ENCODE data around the gene ASXL2.
"Not testable (repeated sequence)": the region's sequence is repeated elsewhere in the genome, so short reads cannot be mapped to it uniquely, and the experiment has no call there.

Gene ASXL2

DNA sequence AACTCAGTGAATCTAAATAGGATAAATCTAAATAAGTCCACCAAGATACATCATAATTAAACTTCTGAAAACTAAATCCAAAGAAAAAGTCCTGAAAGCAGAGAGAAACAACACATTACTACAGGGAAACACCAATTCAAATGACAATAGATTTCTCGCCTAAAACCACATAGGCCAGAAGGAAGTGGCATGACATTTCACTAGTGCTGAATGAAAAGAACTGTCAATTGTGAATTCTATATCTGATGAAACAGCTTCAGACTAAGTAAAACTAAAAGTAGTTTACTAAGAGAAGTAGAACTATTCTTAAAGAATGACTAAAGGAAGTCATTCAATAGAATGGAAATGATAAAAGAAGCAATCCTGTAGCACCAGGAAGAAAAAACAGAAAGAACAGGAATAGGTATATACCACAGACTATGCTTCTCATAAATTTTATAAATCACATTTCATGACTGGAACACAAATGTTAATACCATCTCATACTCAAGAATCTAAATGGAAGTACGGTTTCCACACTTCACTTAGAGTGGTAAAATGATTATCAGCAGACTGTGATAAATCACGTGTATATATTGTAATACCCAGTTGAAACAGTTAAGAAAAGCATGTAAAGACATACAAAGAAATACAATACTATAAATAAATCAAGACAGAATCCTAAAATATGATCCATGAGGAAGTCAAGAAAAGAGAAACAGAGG lies 46.4 kb downstream of the ASXL2 start:
- DNase-seq = no peak

DNA sequence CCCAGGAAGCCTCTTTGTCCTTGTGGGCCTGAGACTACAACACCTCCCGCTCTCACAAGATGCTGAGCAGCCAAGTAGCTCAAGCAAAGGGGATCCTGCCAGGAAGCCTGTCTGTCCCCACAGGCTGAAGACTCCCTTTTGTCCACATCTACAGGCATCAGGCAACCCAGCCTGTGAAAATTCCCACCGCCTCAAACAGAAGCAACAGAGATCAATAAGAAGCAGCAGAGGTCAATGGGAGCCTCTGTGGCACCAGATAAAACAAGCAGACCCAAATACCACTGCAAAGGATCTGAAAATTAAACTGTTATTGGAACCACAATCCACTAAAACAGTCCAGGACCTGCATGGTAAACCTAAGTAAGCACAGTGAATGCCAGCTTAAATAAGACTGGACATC lies 48.5 kb downstream of the ASXL2 start:
- no peak for DNase-seq

DNA sequence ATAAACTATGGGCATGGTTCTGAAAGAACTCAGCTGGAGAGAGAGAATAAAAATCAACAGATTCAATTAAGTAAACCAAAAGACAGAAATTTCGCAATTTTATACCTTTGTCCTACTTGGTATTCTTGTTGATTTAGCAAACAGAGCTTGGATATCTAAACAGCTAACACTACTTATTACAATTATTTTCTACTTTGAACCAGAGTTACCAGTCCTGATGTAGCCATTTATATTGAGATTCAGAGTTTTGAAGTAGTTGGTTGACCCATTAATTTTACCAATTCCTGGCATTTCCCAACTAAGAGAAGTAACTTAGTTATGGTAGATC lies 48.9 kb downstream of the ASXL2 start:
- DNase-seq = no peak

DNA sequence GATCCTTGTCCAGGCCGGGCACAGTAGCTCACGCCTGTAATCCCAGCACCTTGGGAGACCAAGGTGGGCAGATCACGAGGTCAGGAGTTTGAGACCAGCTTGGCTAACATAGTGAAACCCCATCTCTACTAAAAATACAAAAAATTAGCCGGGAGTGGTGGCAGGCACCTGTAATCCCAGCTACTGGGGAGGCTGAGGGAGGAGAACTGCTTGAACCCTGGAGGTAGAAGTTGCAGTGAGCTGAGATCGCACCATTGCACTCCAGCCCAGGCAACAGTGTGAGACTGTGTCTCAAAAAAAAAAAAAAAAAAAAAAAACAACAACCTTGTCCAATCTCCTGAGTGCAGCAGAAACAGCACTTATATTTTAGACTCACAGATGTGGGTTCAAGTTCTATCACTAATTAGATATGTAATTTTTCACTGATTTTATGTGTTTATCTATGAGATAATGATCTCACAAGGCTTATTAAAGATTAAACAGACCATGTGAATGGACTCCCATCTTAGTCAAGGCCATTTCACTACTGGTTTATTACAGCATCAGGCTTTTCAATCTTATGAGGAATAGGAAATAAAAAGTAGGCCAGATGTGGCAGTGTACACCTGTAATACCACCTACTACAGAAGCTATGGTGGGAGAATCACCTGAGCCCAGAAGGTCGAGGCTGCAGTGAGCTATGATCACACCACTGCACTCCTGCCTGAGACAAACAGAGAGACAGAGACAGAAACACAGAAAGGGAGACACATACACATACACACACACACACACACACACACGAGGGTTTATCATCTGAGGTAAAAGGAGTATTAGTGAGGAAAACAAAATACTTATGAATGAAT lies 49.5 kb downstream of the ASXL2 start:
- not testable (repeated sequence) for DNase-seq

DNA sequence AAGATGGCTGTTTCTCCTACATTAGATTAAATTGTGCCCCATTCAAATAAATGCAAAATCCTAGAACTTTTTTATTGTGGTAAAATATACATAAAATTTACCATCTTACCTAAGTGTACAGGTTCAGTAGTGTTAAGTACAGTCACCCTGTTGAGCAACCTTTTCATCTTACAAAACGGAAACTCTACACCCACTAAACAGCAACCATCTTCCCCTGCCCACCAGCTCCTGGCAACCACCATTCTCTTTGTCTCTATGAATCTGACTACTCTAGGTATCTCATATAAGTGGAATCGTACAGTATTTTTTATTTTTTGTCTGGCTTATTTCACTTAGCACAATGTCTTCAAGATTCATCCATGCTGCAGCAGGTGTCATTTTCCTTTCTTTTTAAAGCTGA lies 53.0 kb downstream of the ASXL2 start:
- DNase-seq = peak; percentile 3

DNA sequence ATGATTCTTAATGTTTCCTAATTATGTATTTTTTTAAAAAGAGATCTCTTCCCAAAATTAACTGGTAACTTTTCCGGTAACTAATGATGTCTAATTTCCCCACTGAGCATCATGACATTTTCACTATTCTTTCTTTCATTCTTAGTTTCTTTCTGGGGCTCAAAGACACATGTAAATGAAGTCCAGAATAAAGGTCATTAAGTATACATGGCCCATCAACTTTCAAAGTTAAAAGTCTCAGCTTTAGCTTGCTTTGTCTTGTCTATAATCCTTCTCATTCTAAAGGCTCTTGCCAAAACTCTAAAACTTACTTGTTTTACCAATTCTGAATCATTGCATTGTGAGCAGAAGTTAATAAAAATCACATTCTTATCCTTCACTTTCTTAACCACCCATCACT lies 53.6 kb downstream of the ASXL2 start:
- DNase-seq = no peak

DNA sequence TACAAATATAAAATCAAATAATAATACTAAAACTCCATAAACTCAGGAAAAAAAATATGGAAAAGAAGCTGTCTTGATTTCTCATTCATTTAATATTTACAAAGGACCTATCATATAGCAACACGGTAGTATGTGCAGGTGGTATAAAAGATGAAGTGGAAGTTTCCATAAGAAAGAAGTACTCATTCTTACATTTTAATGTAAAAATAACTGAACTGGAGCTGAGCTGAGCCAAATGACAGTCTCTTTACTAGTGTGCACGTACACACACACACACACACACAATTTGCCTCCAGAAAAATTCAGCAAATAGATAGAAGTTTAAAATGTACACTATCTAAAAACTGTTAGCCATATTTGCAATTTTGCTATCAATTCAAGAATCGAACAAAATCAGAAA lies 54.1 kb downstream of the ASXL2 start:
- DNase-seq = no peak

DNA sequence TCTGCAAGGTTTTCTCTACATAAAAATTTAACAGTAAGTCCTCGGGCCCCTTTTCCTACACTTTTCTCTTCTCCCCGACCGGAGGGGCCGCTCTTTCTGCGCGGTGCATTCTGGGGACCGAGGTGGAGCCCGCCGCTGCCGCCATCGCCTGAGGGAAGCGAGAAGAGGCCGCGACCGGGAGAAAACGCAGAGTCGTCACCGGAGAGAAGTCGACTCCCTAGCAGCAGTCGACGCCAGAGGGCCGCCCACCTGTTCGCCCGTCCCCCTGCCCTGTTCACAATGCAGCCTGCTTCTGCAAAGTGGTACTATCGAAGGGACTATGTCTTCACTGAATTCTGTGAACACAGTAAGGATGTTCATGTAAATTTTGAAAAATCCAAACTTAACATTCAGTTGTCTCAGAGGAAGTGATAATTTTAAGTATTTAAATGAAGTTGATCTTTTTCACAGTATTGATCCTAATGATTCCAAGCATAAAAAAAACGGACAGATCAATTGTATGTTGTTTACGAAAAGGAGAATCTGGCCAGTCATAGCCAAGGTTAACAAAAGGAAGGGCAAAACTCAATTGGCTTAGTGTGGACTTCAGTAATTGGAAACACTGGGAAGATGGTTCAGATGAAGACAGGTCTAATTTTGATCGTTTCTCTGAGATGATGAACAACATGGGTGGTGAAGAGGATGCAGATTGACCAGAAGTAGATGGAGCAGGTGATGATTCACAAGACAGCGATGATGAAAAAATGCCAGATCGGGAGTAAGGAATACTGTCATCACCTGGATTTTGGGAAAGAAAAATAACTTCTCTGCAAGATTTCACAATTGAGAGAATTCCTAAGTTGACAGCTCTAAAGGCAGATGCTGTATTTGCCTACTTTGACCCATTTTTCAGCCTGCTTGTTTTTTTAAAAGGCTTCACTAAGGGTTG lies 55.8 kb downstream of the ASXL2 start:
- peak; percentile 67 for DNase-seq

DNA sequence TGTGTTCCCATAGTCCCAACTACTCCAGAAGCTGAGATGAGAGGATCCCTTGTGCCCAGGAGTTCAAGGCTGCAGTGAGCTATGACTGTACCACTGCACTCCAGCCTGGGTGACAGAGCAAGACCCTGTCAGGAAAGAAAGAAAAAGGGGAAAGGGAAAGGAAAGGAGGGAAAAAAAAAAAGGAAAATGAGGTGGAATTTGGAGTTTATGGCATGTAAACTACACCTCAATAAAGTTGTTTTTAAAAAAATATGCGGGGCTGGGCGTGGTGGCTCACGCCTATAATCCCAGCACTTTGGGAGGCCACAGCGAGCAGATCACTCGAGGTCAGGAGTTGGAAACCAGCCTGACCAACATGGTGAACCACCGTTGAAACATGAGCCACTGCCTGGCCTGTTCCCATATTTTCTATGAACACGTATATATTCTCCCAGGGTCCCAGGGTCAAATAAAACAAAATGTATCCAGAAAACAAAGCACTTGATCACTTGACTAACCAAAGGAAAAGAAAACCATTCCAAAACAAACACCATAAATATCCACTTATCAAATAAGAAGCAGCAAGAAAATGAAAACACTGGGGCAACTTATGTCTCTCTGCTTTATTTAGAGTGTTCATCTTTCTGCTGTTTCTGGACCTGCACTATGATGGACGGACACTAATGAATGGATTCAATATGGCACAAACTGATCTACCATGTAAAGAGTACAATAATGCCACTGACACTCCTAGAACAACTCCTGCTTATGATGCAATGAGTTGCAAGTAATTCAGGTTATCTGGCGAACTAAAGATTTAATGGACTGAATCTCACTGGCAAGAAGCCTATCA lies 56.8 kb downstream of the ASXL2 start:
- no peak for DNase-seq

DNA sequence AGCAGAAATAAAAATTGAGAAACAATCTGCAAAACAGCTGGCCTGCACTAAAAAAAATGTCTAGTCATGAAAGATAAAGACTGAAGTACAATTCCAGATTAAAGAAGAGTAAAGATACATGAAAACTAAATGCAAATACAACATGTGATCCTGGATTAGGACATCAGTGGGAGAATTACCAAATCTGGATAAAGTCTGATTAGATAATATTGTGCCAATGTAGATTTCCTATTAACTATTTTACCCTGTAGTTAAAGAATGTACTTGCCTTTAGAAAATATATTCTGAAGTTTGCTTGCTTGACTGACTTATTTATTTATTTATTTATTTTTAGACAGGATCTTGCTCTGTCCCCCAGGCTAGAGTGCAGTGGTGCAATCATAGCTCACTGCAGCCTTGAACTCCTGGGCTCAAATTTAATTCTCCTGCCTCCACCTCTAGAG lies 58.7 kb downstream of the ASXL2 start:
- no peak for DNase-seq

DNA sequence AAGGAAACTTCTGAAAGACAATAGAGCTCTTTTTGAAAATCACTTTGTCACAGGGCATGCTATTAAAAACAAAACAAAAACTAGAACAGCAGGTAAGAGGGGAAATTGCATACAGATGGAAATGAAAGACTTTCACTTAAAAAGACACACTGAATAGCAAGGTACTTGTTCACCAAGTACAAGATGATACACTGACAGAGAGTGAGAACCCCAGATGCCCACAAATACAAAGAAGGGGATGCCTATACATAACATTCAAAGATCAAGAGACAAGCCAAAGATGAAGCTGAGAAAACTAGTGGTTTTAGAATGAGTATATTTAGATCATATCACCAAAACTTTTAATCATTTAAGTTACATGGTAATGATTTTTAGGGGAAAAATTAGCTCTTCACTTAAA lies 60.7 kb downstream of the ASXL2 start:
- DNase-seq = no peak

DNA sequence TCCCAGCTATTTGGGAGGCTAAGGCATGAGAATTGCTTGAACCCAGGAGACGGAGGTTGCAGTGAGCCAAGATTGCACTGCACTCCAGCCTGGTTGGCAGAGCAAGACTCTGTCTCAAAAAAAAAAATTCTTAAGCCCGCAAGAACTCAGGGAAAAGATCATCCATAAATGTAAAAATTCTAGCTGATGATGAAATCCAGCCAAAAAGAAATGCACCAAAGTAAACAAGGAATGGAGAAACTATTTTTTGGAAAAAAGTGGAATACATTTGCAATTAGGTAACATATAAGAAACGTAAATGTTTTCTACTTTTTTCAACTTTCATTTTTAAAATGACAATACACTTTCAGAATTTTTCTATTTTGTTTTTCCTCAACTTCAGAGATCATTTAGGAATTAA lies 61.3 kb downstream of the ASXL2 start:
- DNase-seq = no peak

DNA sequence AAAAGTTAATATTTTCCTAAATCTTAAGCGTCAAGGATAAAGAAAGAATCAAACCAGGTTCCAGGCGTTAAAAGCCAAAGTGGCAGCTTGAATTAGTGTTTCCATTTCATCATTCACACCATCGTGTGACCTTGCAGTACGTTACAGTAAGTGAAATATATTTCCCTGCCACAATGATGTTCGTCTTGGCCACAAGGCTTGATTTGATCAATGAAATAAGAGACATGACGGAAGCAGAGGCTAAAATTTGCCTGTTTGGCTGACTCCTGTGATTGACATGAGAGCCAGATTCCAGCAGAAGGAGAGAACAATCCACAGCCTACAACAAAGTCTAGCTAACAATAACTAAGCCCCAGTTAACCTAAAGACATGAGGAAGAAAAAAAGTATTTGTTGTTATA lies 62.0 kb downstream of the ASXL2 start:
- no peak for DNase-seq

DNA sequence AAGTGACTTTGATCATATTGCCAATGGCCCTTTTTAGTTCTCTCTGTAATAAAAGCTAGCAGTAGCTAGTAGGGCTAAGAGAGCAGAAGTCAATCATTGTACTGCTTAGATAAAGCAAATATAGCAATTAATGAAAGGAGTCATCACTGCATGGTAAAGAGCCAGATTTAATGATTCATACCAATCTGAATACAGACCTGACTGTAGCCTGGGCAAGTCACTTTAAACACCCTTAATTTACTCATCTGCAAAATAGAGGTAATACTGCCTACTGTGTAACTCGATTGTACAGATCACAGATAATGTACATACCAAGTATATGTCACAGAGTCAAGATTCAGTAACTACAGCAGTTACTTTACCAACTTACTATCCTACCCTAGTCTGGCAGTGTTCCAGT lies 63.6 kb downstream of the ASXL2 start:
- no peak for DNase-seq

DNA sequence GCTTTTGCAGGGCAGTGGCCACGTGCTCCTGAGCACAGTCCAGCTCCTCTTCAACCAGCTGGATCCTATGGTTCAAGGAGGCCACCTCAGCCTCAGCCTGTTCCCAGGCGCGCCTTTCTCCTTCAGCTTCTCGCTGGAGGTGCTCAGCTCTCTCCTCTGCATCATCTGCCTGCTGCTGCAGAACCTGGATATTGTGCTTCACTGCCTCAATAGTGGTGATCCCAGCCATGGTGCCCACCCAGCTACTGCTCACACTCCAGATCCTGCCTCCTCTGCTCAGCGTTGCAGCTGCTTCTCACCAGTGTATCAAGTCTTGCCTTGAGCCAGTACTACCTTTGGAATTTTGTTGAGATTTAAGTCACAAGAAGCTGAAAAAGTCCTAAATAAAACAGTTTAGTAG lies 67.9 kb downstream of the ASXL2 start:
- no peak for DNase-seq

DNA sequence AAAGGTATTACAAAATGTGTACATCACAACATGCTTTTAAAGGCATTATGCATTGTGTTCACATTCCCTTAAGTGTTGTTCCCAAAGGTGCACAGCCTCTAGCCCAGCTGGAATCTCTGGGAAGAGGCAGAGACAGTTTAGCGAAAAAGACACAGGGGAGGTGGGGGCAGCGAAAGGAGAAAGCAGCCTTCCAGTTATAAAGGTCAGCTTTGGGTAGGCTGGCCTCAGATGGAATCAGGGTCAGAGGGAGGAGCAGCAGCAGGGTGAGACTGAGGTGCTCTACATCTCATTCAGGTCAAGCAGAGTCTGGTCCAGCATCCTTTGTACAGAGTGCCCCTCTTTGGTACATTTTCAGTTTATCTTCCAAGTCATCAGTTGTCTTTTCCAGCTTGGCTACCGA lies 68.6 kb downstream of the ASXL2 start:
- no peak for DNase-seq

DNA sequence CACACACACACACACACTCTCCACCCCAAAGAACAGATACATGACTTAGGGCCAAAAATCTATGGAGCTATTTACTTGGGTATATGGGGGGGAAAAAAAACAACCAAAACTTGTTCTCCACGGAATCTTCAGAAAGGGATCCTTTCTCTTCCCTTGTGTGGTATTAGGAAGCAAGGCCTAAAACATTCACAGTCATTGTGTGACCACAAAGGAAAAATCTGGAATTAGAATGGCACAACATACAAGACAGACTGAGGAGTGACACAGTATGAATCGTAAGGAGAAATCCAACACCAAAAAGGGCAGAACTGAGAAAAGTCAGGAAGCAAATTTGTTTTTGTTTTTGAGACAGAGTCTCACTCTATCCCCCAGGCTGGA lies 70.3 kb downstream of the ASXL2 start:
- no peak for DNase-seq

DNA sequence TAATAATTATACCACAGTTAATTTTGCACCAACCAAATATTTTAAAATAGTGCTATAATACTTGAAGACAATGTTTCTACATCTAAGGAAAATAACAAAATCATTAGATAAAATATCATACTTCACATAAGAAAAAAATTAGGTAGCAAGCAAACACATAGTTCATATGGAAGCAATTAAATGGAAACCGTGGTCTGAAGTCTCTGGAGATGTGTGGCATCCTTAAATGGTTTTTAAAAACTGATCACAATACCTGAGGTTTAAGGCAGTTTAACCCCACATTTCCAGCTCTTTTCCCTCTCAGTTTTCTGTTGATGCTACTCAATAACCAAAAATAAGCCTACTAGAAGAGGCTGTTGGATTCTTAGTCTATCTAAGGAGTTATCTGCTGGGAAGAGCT lies 71.3 kb downstream of the ASXL2 start:
- no peak for DNase-seq

DNA sequence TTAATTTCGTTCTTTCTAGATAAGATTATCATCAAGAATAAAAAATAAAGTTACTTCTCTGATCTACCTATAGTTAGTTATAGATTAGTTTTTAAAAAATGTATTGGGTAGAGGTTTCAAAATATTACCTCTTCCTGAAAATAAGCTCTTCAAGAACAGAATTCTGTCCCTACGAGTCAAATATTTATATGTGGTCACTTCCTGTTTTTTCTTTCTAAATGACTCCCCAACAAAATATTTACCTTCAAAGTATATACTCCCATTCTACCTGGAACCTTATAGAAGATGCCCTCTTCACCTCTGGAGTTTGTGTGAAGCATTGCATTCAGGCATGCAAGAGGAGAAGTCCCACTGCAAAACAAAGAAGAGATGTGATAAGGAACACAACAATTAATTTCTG lies 72.3 kb downstream of the ASXL2 start:
- DNase-seq = no peak

DNA sequence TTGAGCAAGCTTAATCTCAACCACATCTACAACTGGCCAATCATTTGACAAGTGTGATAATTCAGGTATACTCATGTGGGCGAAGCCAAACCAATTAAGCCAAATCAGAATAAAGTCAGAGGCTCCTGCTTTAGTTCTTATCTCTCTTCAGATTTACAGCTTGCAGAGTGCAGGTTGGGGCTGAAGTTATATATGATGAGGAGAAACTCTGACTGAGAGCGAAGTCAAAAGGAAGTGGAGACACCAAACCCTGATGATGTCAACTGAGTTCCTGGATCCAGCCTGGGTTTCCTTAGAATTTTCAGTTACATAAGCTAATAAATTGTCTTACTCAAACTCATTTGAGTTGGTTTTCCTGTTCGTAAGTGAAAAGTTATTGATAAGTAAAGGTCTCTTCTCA lies 73.9 kb downstream of the ASXL2 start:
- no peak for DNase-seq

DNA sequence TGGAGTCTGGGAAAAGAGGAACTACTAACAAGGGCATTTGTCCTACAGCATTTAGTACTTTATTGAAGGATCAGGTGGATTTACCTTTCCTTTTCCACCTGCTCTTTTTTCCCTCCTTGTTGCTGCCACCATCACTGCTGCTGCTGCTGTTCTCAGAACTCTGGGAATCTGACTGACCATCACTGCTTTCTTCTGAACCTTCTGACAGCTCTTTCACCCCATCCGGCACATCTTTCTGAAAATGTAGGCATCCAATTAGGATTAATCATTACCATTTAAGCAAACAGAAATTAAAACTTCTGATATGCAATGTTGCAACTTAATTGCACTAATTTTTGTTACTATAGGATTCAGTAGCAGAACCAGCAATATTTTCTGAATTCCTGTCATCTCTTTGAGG lies 79.0 kb downstream of the ASXL2 start:
- no peak for DNase-seq

DNA sequence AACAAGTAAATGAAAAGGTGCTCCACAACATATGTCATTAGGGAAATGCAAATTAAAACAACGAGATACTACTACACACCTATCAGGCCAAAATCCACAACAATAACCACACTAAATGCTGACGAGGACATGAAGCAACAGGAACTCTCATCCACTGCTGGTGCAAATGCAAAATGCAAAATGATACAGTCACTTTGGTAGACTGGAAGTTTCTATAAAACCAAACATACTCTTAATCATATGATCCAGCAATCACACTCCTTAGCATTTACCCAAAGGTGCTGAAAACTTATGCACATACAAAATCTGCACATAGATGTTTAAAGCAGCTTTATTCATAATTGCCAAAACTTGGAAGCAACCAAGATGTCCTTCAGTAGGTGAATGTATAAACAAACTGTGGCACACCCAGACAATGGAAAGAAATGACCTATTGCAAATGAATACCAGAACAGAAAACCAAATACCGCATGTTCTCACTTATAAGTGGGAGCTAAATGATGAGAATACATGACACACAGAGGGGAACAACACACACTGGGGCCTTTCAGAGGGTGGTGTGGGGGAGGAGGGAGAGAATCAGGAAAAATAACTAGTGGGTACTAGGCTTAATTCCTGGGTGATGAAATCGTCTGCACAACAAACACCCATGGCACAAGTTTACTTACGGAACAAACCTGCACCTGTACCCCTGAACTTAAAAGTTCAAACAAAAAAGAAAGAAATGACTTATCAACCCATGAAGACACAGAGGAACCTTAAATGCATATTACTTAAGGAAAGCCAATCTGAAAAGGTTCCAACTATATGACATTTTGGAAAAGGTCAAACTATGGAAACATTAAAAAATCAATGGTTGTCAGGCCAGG lies 80.4 kb downstream of the ASXL2 start:
- DNase-seq = no peak
